Activated CD8-positive, alpha-beta T cell treated with anti-CD3 and anti-CD28 coated beads for 36 hours (primary cell): ENCODE measurements around the gene DPP6. TPM values are rescaled to one million over a fixed set of nuclear protein-coding genes. Genes with fewer than 3 reads are reported as not detected.

Experiments
- ATAC-seq: fragments of 200-7000 bp; cut with Tn5 transposase; one replicate; pipeline ENCODE4 v1.10.0; 2021; ENCODE audit warnings: mild to moderate bottlenecking, moderate library complexity
- CTCF ChIA-PET: fragments of 350-600 bp; sonication (Branson Sonifier 250); formaldehyde crosslinking; loops from one replicate; lab custom pipeline; 2021; ENCODE audit warnings: antibody characterized with exemption; lab: Charles Lee
- POLR2A ChIA-PET: fragments of 350-600 bp; sonication (Branson Sonifier 250); formaldehyde crosslinking; loops from one replicate; lab custom pipeline; 2021; ENCODE audit warnings: antibody characterized with exemption; lab: Charles Lee
- DNase-seq: peaks from one replicate; pipeline ENCODE4 v3.0.0-alpha.2; 2020
- H3K27ac Mint-ChIP-seq: one replicate; pipeline ENCODE4 v1.8.0; 2021; ENCODE audit warnings: mild to moderate bottlenecking, mixed read lengths
- H3K27me3 Mint-ChIP-seq: one replicate; pipeline ENCODE4 v1.8.0; 2021; ENCODE audit warnings: mixed read lengths
- H3K36me3 Mint-ChIP-seq: one replicate; pipeline ENCODE4 v1.8.0; 2021; ENCODE audit warnings: low read depth, mixed read lengths
- H3K4me1 Mint-ChIP-seq: one replicate; pipeline ENCODE4 v1.8.0; 2021; ENCODE audit warnings: low read depth, mixed read lengths
- H3K4me3 Mint-ChIP-seq: one replicate; pipeline ENCODE4 v1.8.0; 2021; ENCODE audit warnings: mild to moderate bottlenecking, moderate library complexity, mixed read lengths
- H3K9me3 Mint-ChIP-seq: one replicate; pipeline ENCODE4 v1.8.0; 2021; ENCODE audit warnings: mixed read lengths
- CTCF ChIP-seq: fragments of 200-600 bp; IDR thresholded peaks from one replicate; pipeline ENCODE4 v1.8.0; 2022; ENCODE audit warnings: antibody characterized with exemption, mild to moderate bottlenecking
- intact Hi-C: fragments of 100-400 bp; cut with micrococcal nuclease; formaldehyde crosslinking; loops from one replicate; pipeline ENCODE4 v1.10.0; 2022
- total RNA-seq, 2 experiments: library from RNA; stranded (reverse); gene quantifications; one replicate each; pipeline ENCODE4 v1.2.3, GENCODE V29; 2021

The DPP6 gene
- total RNA-seq, 2 experiments from 2014 or later, result not detected

GRCh38 chr7:154746571-154747360 lies 694.6 kb downstream of the DPP6 start:
- DNase-seq (no peak), ATAC-seq (no peak)
- H3K27ac Mint-ChIP-seq, result no peak overlapping the region
- no peaks in the 10 kb centered on the region for H3K4me1 Mint-ChIP-seq
- intact Hi-C loops, result no loop called here
- peaks cover 5% of the 10 kb centered on the region for H3K27me3 Mint-ChIP-seq
- no peak for TF ChIP-seq CTCF
- no peaks in the 10 kb centered on the region for H3K36me3 Mint-ChIP-seq
- H3K4me3 Mint-ChIP-seq, result no peak overlapping the region
- POLR2A ChIA-PET, result interaction anchor here (1.3 kb wide), 1 partner anchor 11 kb away, joined by 4 read pairs; no protein-coding TSS in a partner anchor
- no peaks in the 10 kb centered on the region for H3K9me3 Mint-ChIP-seq
- CTCF ChIA-PET, result interaction anchor here (1.0 kb wide), 1 partner anchor 49 kb away, joined by 3 read pairs; no protein-coding TSS in a partner anchor

GRCh38 chr7:154748089-154748786 lies 696.0 kb downstream of the DPP6 start:
- TF ChIP-seq CTCF, result no peak
- intact Hi-C loops, result no loop called here
- ATAC-seq, result no peak
- Mint-ChIP-seq H3K27ac (no peak overlapping the region), H3K36me3 (no peaks in the 10 kb centered on the region), H3K9me3 (no peaks in the 10 kb centered on the region), H3K27me3 (peaks cover 2% of the 10 kb centered on the region), H3K4me3 (no peak overlapping the region), H3K4me1 (no peaks in the 10 kb centered on the region)
- ChIA-PET CTCF (no interaction called here), POLR2A (interaction anchor here (0.7 kb wide), 1 partner anchor 441 kb away, joined by 4 read pairs; no protein-coding TSS in a partner anchor)
- DNase-seq, result no peak

DNA sequence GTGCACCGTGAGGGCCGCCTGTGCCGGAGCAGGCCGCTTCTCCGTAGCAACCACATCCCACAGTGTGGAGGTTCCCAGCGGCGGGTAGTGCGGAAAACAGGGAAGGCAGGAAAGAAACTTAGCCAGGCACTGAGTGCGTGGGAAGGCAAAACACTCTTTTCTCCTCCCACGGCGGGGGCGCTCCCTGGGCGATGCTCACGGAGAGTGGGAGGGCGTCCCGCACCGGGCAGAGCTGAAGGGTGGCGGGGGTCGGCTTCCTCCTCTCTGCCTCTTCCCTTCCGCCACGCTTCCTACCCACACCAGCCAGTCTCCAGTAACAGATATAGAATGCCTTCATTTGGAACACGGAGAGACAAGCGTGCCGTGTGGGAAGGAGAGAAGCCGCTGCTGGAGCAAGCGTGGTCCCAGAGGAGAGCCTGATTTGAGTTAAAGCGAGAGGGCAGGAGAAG lies 698.2 kb downstream of the DPP6 start:
- ATAC-seq, result no peak
- CTCF ChIA-PET, result no interaction called here
- Mint-ChIP-seq H3K9me3 (no peaks in the 10 kb centered on the region), H3K36me3 (no peaks in the 10 kb centered on the region), H3K27me3 (no peaks in the 10 kb centered on the region), H3K4me1 (no peaks in the 10 kb centered on the region), H3K27ac (no peak overlapping the region), H3K4me3 (no peak overlapping the region)
- DNase-seq, result no peak
- intact Hi-C loops, result no loop called here
- POLR2A ChIA-PET, result no interaction called here
- no peak for TF ChIP-seq CTCF

GRCh38 chr7:154753226-154753625 lies 701.0 kb downstream of the DPP6 start:
- H3K27ac Mint-ChIP-seq, result no peak overlapping the region
- no peaks in the 10 kb centered on the region for H3K9me3 Mint-ChIP-seq
- ATAC-seq (no peak), DNase-seq (no peak)
- ChIA-PET CTCF (no interaction called here), POLR2A (no interaction called here)
- H3K4me1 Mint-ChIP-seq, result no peaks in the 10 kb centered on the region
- no peak overlapping the region for H3K4me3 Mint-ChIP-seq
- intact Hi-C loops, result no loop called here
- TF ChIP-seq CTCF, result no peak
- no peaks in the 10 kb centered on the region for H3K36me3 Mint-ChIP-seq
- H3K27me3 Mint-ChIP-seq, result no peaks in the 10 kb centered on the region

DNA sequence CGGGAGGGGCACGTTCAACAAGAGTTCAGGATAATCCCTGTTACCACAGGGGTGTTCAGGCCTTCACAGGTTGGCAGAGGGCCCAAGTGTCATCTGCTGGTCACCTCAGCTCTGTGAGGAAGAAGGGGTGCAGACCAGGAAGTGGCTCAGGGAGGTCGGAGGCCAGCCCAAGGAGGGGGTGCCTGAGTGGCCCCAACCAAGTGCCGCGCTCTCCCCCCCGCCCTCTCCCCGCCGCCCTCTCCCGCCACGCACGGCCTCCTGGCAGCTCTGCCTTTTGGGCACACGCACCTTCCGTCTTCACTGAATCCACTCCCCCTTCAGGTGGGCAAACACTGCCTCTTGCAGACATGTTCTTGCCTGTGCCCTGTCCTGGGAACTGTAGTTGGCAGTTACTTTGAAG lies 705.6 kb downstream of the DPP6 start:
- intact Hi-C loops, result no loop called here
- CTCF ChIA-PET, result no interaction called here
- no peaks in the 10 kb centered on the region for H3K9me3 Mint-ChIP-seq
- H3K27ac Mint-ChIP-seq, result no peak overlapping the region
- H3K36me3 Mint-ChIP-seq, result no peaks in the 10 kb centered on the region
- DNase-seq, result no peak
- POLR2A ChIA-PET, result interaction anchor here (1.9 kb wide), 1 partner anchor 11 kb away, joined by 4 read pairs; no protein-coding TSS in a partner anchor
- H3K4me1 Mint-ChIP-seq, result no peaks in the 10 kb centered on the region
- ATAC-seq, result no peak
- no peak for TF ChIP-seq CTCF
- no peaks in the 10 kb centered on the region for H3K27me3 Mint-ChIP-seq
- H3K4me3 Mint-ChIP-seq, result no peak overlapping the region
